ENCODE results near the gene TFAP2E.

TFAP2E gene

GRCh38 chr1:35553851-35554250 is 19.3 kb upstream of the TFAP2E start:
- no peak for TF ChIP-seq CTCF (IDR thresholded peaks at IDR 0.05)
- Histone ChIP-seq H3K9me3 (ENCODE audit: control insufficient read depth, low read length) (no peaks in the 10 kb centered on the region), H3K27me3 (ENCODE audit: control insufficient read depth, insufficient read depth, low read length) (no peaks in the 10 kb centered on the region), H3K79me2 (peaks cover 12% of the 10 kb centered on the region), H3K27ac (no peak overlapping the region), H3K9ac (no peak overlapping the region), H3K4me2 (ENCODE audit: low read length) (peak overlapping the region; percentile 37), H2AFZ (no peak overlapping the region), H3K4me1 (peaks cover 9% of the 10 kb centered on the region), H3K36me3 (ENCODE audit: control insufficient read depth, insufficient read depth, low read length) (no peaks in the 10 kb centered on the region), H3K4me3 (ENCODE audit: low read depth, low read length) (no peak overlapping the region)

- H3K4me3 ChIP-seq (ENCODE audit: low read depth, low read length), result no peak overlapping the region
- H3K27ac ChIP-seq, result peak overlapping the region; percentile 15
- no peak overlapping the region for H2AFZ ChIP-seq
- H3K9me3 ChIP-seq (ENCODE audit: control insufficient read depth, low read length), result no peaks in the 10 kb centered on the region
- peaks cover 9% of the 10 kb centered on the region for H3K4me1 ChIP-seq
- no peak overlapping the region for H3K9ac ChIP-seq
- TF ChIP-seq CTCF (IDR thresholded peaks at IDR 0.05), result no peak
- no peaks in the 10 kb centered on the region for H3K27me3 ChIP-seq (ENCODE audit: control insufficient read depth, insufficient read depth, low read length)
- peak overlapping the region; percentile 37 for H3K4me2 ChIP-seq (ENCODE audit: low read length)
- peaks cover 9% of the 10 kb centered on the region for H3K79me2 ChIP-seq
- no peaks in the 10 kb centered on the region for H3K36me3 ChIP-seq (ENCODE audit: control insufficient read depth, insufficient read depth, low read length)
Measured at GRCh38 chr1:35554266-35555211, 18.6 kb upstream of the TFAP2E start.

- no peak overlapping the region for H3K27ac ChIP-seq
- no peak overlapping the region for H3K4me3 ChIP-seq (ENCODE audit: low read depth, low read length)
- no peak overlapping the region for H3K9ac ChIP-seq
- H3K36me3 ChIP-seq (ENCODE audit: control insufficient read depth, insufficient read depth, low read length), result no peaks in the 10 kb centered on the region
- H3K4me1 ChIP-seq, result peaks cover 9% of the 10 kb centered on the region
- no peaks in the 10 kb centered on the region for H3K9me3 ChIP-seq (ENCODE audit: control insufficient read depth, low read length)
- H3K79me2 ChIP-seq, result peaks cover 9% of the 10 kb centered on the region
- no peak for TF ChIP-seq CTCF (IDR thresholded peaks at IDR 0.05)
- H3K4me2 ChIP-seq (ENCODE audit: low read length), result peak overlapping the region; percentile 37
- H2AFZ ChIP-seq, result no peak overlapping the region
- H3K27me3 ChIP-seq (ENCODE audit: control insufficient read depth, insufficient read depth, low read length), result no peaks in the 10 kb centered on the region
Measured at GRCh38 chr1:35555212-35555584, 17.9 kb upstream of the TFAP2E start.

- Histone ChIP-seq H3K27me3 (ENCODE audit: control insufficient read depth, insufficient read depth, low read length) (no peaks in the 10 kb centered on the region), H3K9ac (no peak overlapping the region), H3K36me3 (ENCODE audit: control insufficient read depth, insufficient read depth, low read length) (no peaks in the 10 kb centered on the region), H2AFZ (no peak overlapping the region), H3K27ac (no peak overlapping the region), H3K9me3 (ENCODE audit: control insufficient read depth, low read length) (no peaks in the 10 kb centered on the region), H3K4me2 (ENCODE audit: low read length) (peak overlapping the region; percentile 95), H3K79me2 (peaks cover 9% of the 10 kb centered on the region), H3K4me3 (ENCODE audit: low read depth, low read length) (peak overlapping the region; percentile 84), H3K4me1 (peaks cover 9% of the 10 kb centered on the region)
- TF ChIP-seq CTCF (IDR thresholded peaks at IDR 0.05), result no peak
Measured at GRCh38 chr1:35555601-35556477, 17.3 kb upstream of the TFAP2E start.
